NCI-H2196 treated with DMSO at 0.1 percent for 48 hours (cell line): ENCODE measurements around the gene MYF5.
"Not testable (repeated sequence)": the region's sequence is repeated elsewhere in the genome, so short reads cannot be mapped to it uniquely, and the experiment has no call there.

ENCODE experiments used
- DNase-seq: peaks from one replicate; lab custom pipeline; 2025; ENCODE audit not compliant: unreplicated experiment; lab: John Stamatoyannopoulos, UW

The MYF5 gene

GRCh38 chr12:80716696-80717469 is at the start of gene MYF5:
Gene MYF5 (plus strand): TSS chr12:80716912. CDS start chr12:80717064, 152 bp downstream.
- no peak for DNase-seq

GRCh38 chr12:80670214-80670613 is 46.5 kb upstream of the MYF5 start:
- no peak for DNase-seq

GRCh38 chr12:80676042-80676636 is 40.6 kb upstream of the MYF5 start:
- not testable (repeated sequence) for DNase-seq

- no peak for DNase-seq
Observed at GRCh38 chr12:80676856-80677255, 39.9 kb upstream of the MYF5 start.

GRCh38 chr12:80677994-80678393 is 38.7 kb upstream of the MYF5 start:
- no peak for DNase-seq

GRCh38 chr12:80679346-80680131 is 37.2 kb upstream of the MYF5 start:
- no peak for DNase-seq

GRCh38 chr12:80681287-80681686 is 35.4 kb upstream of the MYF5 start:
- DNase-seq = no peak

GRCh38 chr12:80681786-80682185 is 34.9 kb upstream of the MYF5 start:
- no peak for DNase-seq

- no peak for DNase-seq
Observed at GRCh38 chr12:80684077-80684495, 32.6 kb upstream of the MYF5 start.

- DNase-seq = no peak
Observed at GRCh38 chr12:80690090-80690489, 26.6 kb upstream of the MYF5 start.

GRCh38 chr12:80690513-80690912 is 26.2 kb upstream of the MYF5 start:
- no peak for DNase-seq

GRCh38 chr12:80692114-80692513 is 24.6 kb upstream of the MYF5 start:
- no peak for DNase-seq

- DNase-seq = no peak
Observed at GRCh38 chr12:80697270-80697887, 19.3 kb upstream of the MYF5 start.

GRCh38 chr12:80698256-80698655 is 18.5 kb upstream of the MYF5 start:
- DNase-seq = no peak

GRCh38 chr12:80698847-80699542 is 17.7 kb upstream of the MYF5 start:
- DNase-seq = no peak

- DNase-seq = no peak
Observed at GRCh38 chr12:80700327-80700726, 16.4 kb upstream of the MYF5 start.

GRCh38 chr12:80701388-80701787 is 15.3 kb upstream of the MYF5 start:
- no peak for DNase-seq

- DNase-seq = no peak
Observed at GRCh38 chr12:80702889-80703805, 13.6 kb upstream of the MYF5 start.

GRCh38 chr12:80704420-80704819 is 12.3 kb upstream of the MYF5 start:
- no peak for DNase-seq
